Ascending aorta (tissue), 2 donors: ENCODE results near the gene LRRC10B. TPM values are rescaled to one million over a fixed set of nuclear protein-coding genes. Genes with fewer than 3 reads are reported as not detected.

Source experiments
- DNase-seq, 2 donors: peaks; one replicate each; pipeline ENCODE4 v3.0.0-alpha.2; 2019; ENCODE audit warnings: low spot score in 2 of 2
- H3K27ac ChIP-seq, 2 donors: fragments of 200-600 bp; sonication (generic); one replicate each; pipeline ENCODE4 v1.5.1; 2016 to 2017; ENCODE audit warnings: mild to moderate bottlenecking in 1 of 2
- H3K27me3 ChIP-seq: fragments of 200-600 bp; sonication (generic); one replicate; pipeline ENCODE4 v1.5.1; 2017
- H3K36me3 ChIP-seq, 2 donors: fragments of 200-600 bp; sonication (generic); one replicate each; pipeline ENCODE4 v1.5.1; 2016
- H3K4me1 ChIP-seq, 2 donors: fragments of 200-600 bp; sonication (generic); one replicate each; pipeline ENCODE4 v1.5.1; 2016 to 2017; ENCODE audit warnings: mild to moderate bottlenecking in 1 of 2
- H3K4me3 ChIP-seq, 2 donors: fragments of 200-600 bp; sonication (generic); one replicate each; pipeline ENCODE4 v1.5.1; 2016 to 2017; ENCODE audit warnings: mild to moderate bottlenecking in 1 of 2
- H3K9me3 ChIP-seq, 2 donors: fragments of 200-600 bp; sonication (generic); one replicate each; pipeline ENCODE4 v1.5.1; 2016
- intact Hi-C: fragments of 100-400 bp; cut with DNase I; formaldehyde crosslinking; loops from one replicate; pipeline ENCODE4 v1.15.1; 2023
- total RNA-seq: library from RNA; depleted of rRNA; stranded (reverse); fragments of >200 nt; gene quantifications from one replicate; pipeline ENCODE4 v1.1.0, GENCODE V29; 2016
- TF ChIP-seq, protein P1 (sequence below), 3 experiments: fragments of 200-600 bp in 2 of 3; fragments of 450-650 bp in 1 of 3; sonication (generic) in 2 of 3; IDR thresholded peaks; one replicate each; pipeline ENCODE4 v1.5.1; 2016 to 2019; ENCODE audit warnings: antibody characterized with exemption in 3 of 3, mild to moderate bottlenecking in 1 of 3, moderate library complexity in 1 of 3

Gene LRRC10B
- total RNA-seq, 1 donor from 2014 or later = 0.85 TPM

DNA sequence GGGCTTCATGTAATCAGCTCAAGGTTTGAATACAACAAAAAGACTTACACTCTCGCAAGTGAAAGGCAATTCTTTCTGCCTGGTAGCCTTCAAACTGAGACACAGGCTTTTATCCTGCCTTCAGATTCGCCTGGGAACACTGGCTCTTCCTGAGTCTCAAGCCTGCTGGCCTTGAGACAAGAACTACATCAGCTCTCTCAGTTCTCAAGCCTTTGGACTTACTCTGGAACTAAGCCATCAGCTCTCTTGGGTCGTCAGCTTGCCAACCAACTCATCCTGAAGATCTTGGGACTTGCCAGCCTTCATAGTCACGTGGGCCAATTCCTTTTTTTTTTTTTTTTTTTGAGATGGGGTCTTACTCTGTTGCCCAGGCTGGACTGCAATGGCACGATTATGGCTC lies 35.7 kb upstream of the LRRC10B start:
- Histone ChIP-seq H3K27me3 (no peaks in the 10 kb centered on the region), H3K9me3 (no peaks in the 10 kb centered on the region), H3K4me3 (no peak overlapping the region), H3K27ac (peak overlapping the region; percentile 78 to 87), H3K4me1 (peaks cover 0 to 14% of the 10 kb centered on the region in 2 donors), H3K36me3 (peaks cover 0 to 11% of the 10 kb centered on the region in 2 donors)
- TF ChIP-seq, protein P1, sequence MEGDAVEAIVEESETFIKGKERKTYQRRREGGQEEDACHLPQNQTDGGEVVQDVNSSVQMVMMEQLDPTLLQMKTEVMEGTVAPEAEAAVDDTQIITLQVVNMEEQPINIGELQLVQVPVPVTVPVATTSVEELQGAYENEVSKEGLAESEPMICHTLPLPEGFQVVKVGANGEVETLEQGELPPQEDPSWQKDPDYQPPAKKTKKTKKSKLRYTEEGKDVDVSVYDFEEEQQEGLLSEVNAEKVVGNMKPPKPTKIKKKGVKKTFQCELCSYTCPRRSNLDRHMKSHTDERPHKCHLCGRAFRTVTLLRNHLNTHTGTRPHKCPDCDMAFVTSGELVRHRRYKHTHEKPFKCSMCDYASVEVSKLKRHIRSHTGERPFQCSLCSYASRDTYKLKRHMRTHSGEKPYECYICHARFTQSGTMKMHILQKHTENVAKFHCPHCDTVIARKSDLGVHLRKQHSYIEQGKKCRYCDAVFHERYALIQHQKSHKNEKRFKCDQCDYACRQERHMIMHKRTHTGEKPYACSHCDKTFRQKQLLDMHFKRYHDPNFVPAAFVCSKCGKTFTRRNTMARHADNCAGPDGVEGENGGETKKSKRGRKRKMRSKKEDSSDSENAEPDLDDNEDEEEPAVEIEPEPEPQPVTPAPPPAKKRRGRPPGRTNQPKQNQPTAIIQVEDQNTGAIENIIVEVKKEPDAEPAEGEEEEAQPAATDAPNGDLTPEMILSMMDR (IDR thresholded peaks at IDR 0.05) = no peak
- peak in 1 of 2 donors; percentile 79 for DNase-seq
- intact Hi-C loops = loop anchor here (2.0 kb wide), 1 partner anchor 26 kb away; no protein-coding TSS in a partner anchor

DNA sequence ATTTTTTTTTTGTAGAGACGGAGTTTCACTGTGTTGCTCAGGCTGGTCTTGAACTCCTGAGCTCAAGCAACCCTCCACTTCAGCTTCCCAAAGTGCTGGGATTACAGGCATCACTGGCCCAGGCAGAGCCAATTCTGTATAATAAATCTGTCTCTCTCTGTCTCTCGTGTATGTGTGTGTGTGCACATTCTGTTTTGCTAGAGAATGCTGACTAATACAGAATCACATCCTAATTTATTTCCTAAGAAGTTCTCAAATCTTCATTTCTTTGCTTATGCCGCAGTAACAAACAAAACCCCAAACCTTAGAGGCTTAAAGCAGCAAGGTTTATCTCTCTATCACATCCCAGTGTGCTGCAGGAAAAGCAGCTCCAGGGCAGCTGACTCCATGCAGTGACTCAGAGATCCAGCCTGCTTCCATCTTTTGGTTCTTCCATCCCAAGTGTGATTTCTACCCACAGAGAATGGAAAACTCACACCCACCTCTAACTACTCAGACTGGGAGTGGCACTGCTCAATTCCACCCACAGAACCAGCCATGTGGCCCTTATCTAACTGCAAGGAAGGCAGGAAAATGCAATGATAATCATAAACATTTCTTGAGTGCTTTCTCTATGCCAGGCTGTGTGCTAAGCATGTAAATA lies 35.1 kb upstream of the LRRC10B start:
- intact Hi-C loops = loop anchor here (2.0 kb wide), 1 partner anchor 27 kb away; no protein-coding TSS in a partner anchor
- Histone ChIP-seq H3K4me1 (peaks cover 0 to 16% of the 10 kb centered on the region in 2 donors), H3K4me3 (no peak overlapping the region), H3K27ac (peak overlapping the region; percentile 78 to 87), H3K9me3 (no peaks in the 10 kb centered on the region), H3K36me3 (peaks cover 0 to 10% of the 10 kb centered on the region in 2 donors), H3K27me3 (no peaks in the 10 kb centered on the region)
- TF ChIP-seq, protein P1 (IDR thresholded peaks at IDR 0.05) = no peak
- DNase-seq = no peak

DNA sequence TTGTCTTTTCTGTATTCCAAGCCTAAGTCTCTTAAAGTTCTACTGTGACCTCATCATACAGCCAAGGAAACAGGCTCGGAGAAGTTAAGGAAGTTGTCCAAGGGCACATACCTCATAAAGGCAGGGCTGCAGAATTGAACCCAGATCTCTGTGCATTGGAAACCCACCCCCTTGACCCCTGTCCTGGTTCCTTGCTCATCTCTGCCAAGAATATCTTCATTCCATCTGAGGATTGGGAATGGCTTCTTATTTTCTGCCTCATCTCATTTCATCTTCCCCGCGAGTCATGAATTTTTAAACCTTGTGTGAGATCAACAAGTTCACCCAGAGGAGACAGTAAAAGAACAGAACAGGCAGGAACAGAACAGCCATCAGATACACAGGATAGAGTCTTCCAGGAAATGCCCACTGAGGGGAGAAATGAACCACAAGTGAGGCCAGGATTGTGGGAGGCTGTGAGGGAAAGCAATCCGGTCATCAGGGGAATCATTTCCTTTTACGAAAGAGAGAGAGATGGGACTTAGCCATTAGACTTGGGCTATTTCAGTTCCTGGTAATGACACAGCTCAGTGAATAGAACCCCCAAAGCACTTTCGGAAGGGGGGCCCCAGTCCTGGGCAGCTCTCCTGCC lies 34.4 kb upstream of the LRRC10B start:
- no peak for DNase-seq
- H3K9me3 ChIP-seq = no peaks in the 10 kb centered on the region
- no peaks in the 10 kb centered on the region for H3K27me3 ChIP-seq
- H3K4me1 ChIP-seq = peaks cover 0 to 16% of the 10 kb centered on the region in 2 donors
- TF ChIP-seq, protein P1 (IDR thresholded peaks at IDR 0.05) = no peak
- peaks cover 0 to 9% of the 10 kb centered on the region in 2 donors for H3K36me3 ChIP-seq
- peak overlapping the region in 1 of 2 donors; percentile 87 for H3K27ac ChIP-seq
- no peak overlapping the region for H3K4me3 ChIP-seq
- intact Hi-C loops = no loop called here

DNA sequence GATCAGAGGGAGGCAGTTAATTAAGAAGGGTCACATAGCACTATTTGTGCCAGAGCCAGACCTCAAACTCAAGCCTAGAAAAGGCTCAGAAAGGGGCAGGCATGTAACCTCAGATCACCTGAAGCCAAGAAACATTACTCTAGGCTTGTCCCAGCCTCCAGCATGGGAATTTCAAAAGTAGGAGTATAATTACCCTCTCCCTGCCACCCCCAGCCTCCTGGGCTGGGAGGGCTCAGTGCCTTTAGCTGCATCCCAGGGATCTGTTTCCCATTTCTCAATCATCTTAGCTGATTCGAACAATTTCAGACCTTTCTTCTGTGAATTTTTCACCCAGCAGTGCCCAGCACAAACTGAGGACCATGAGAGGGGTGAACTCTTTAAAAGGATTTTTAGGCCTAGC lies 33.1 kb upstream of the LRRC10B start:
- Histone ChIP-seq H3K9me3 (no peaks in the 10 kb centered on the region), H3K27me3 (no peaks in the 10 kb centered on the region), H3K36me3 (peaks cover 0 to 9% of the 10 kb centered on the region in 2 donors), H3K27ac (no peak overlapping the region), H3K4me1 (peaks cover 0 to 16% of the 10 kb centered on the region in 2 donors), H3K4me3 (no peak overlapping the region)
- intact Hi-C loops = no loop called here
- TF ChIP-seq, protein P1 (IDR thresholded peaks at IDR 0.05) = no peak
- no peak for DNase-seq

DNA sequence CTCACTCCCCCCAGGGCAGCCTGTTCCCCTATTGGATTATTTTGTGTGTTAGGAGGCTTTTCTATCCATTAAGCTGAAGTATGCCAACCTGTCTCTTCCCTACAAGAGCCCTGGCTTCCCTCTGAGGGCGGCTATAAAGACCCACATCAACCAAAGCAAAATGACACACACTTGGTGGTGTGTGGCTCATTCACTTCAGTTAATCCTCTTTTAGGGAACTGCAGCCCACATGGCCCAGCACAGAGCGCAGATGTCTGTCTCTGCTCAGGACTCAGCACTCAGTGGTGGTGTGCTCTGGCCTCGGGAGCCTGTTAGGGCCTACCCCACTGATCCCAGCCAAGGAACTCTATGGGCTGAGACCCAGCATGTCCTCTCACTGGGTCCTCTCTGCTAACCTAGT lies 32.2 kb upstream of the LRRC10B start:
- Histone ChIP-seq H3K27me3 (no peaks in the 10 kb centered on the region), H3K4me3 (no peak overlapping the region), H3K9me3 (no peaks in the 10 kb centered on the region), H3K36me3 (no peaks in the 10 kb centered on the region), H3K4me1 (peaks cover 0 to 16% of the 10 kb centered on the region in 2 donors), H3K27ac (no peak overlapping the region)
- TF ChIP-seq, protein P1 (IDR thresholded peaks at IDR 0.05) = no peak
- intact Hi-C loops = no loop called here
- no peak for DNase-seq
